Cortex of kidney (tissue), 1 donor: ENCODE results near the gene ANKRD16.
"Not testable (repeated sequence)": the region's sequence is repeated elsewhere in the genome, so short reads cannot be mapped to it uniquely, and the experiment has no call there.

Source experiments
- DNase-seq: peaks from one replicate; lab custom pipeline; 2025; lab: John Stamatoyannopoulos, UW

ANKRD16 gene

GRCh38 chr10:5833814-5834213, 55.9 kb downstream of the ANKRD16 start:
- no peak for DNase-seq

GRCh38 chr10:5832946-5833345, 56.7 kb downstream of the ANKRD16 start:
- DNase-seq = no peak

- DNase-seq = no peak
Measured at GRCh38 chr10:5831446-5831782, 58.3 kb downstream of the ANKRD16 start.

GRCh38 chr10:5830629-5831445, 58.9 kb downstream of the ANKRD16 start:
- no peak for DNase-seq

DNA sequence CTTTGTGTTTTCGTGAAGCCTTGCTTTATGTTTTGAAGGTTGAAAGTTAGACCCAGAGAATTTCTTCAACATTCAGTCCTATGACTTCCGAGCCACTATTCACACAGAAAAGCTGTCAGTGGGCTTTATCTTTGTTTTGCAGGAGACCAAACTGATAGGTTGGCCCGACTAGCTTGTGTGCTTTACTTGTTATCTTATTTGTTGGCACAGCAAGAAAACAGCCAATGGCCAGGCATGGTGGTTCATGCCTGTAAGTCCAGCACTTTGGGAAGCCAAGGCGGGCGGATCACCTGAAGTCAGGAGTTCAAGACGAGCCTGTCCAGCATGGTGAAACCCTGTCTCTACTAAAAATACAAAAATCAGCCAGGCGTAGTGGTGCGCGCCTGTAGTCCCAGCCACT, 60.4 kb downstream of the ANKRD16 start:
- DNase-seq = no peak

GRCh38 chr10:5828725-5829124, 61.0 kb downstream of the ANKRD16 start:
- no peak for DNase-seq

DNA sequence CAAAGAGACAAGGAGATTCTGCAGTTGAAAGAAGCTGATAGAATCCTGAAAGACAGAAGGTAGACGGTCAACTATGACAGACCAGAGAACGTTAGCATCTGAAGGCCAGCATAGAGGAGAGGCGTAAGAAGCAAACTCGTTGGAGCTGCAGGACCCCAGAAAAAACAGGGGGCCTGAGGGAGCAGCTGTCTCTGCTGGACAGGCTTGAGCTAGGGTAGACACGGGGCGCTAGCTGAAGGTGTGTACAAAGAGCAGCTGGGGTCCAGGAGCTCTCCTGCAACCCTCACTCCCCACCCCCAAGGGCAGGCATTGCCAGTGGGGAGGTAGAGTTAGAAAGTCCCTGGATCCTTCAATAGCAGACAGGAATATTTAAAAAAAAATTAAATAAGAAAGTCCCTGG, 61.9 kb downstream of the ANKRD16 start:
- DNase-seq = no peak

GRCh38 chr10:5826511-5826910, 63.2 kb downstream of the ANKRD16 start:
- not testable (repeated sequence) for DNase-seq

GRCh38 chr10:5818894-5819293, 70.8 kb downstream of the ANKRD16 start:
- DNase-seq = no peak

DNA sequence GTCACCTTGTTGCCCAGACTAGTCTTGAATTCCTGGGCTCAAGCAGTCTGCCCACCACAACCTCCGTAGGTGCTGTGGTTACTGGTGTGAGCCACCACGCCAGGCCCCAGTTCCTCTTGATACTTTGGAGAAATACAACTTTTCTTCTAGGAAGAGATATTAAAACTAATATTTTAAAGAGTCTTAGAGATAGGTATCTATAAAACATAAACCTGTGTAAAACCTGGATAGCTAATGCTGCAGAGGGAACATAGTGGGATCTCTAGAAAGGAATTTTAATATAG, 71.7 kb downstream of the ANKRD16 start:
- no peak for DNase-seq

- no peak for DNase-seq
Measured at GRCh38 chr10:5817322-5818047, 72.2 kb downstream of the ANKRD16 start.

GRCh38 chr10:5816170-5816569, 73.5 kb downstream of the ANKRD16 start:
- no peak for DNase-seq

DNA sequence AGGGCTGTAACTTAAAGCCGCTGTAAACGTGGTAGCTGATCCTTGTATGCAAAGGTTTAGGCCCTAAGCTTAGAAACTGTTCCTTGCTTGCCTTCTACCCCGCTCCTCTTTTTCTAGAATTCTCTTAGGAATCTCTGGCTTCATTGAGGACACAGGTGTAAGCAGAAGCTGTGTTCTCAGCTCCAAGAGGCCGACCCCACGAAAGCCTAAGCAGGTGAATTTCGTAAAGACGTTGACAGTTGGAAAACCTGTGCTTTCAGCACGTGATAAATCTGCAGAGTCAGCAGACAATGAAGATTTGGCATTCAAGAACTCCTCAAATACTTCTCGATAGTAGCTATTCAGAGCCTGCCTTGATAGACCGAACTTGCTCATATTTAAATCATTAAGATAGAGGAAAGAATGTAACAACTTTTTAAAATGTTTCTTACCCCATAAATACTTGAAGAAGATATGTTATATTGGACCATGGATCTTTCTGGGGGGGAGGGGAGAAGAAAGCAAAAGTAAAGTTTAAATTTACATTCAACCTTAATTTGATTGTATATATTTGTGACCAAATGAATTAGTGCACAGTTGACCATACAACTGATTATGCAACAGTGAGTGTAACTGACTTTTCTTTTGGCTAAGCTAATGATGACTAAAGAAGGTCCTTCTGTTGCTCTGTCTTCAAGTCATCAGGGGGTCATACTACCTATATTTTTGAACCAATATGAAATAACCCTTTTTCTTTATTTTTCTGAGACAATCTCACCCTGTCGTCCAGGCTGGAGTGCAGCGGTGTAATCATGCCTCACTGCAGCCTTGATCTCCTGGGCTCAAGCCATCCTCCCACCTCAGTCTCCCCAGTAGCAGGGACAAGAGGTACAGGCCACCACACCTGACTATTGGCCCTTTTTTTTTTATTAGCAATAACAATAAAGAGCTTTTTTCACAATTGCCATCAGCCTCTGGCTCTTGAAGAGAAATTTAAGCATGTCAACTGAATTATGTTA, 75.3 kb downstream of the ANKRD16 start:
- no peak for DNase-seq

DNA sequence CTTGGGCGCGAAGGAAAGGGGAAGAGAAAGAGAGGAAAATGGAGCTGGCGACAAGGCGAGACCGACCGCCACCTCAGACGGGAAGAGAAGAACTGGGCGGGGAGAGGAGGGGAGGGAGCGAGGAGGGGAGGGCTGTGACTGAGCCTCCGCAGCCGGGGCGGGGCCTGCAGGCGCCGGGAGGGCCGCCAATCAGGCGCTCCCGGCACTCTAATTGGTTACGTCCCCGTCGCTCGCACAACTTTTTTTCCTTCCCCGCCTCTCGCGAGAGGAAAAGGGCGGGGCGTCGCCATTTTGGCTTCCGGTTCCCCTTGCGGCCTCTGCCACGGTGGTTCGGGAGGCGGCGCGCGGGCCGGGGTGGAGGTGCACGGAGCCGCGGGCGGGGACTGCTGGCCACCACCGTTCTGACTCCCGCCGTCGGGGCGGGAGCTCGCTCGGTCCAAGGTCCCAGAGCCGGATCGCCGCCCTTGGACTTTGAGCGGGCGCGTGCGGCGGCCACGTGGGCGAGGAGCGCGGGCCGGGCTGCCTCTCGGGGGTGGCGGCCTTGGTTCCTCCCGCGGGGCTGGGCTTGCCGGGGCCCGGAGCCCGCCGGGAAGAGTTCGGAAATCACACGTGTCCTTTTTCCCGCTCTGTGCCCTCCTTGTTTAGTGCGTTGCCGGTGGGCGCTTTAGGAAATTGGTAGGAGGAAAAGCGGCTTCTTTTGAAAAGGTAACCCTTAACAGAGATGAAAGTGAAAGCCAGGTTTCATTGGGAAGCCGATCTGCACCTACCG, 76.2 kb downstream of the ANKRD16 start, which contains the start of gene GDI2:
GDI2 (minus strand) TSS at position 94 of the 769 bp plus-strand sequence. CDS start 176 bp downstream, outside the sequence.
- peak; percentile 85 for DNase-seq

- no peak for DNase-seq
Measured at GRCh38 chr10:5813091-5813340, 76.7 kb downstream of the ANKRD16 start.

GRCh38 chr10:5812283-5813090, 77.2 kb downstream of the ANKRD16 start:
- no peak for DNase-seq
